Skeletal muscle satellite cell (primary cell): ENCODE data around the gene TTC5.
"Not testable (repeated sequence)": the region's sequence is repeated elsewhere in the genome, so short reads cannot be mapped to it uniquely, and the experiment has no call there.

Source experiments
- H3K27me3 ChIP-seq: 2 replicates; pipeline ENCODE4 v1.7.0; 2013; ENCODE audit warnings: low read length; ENCODE audit not compliant: control insufficient read depth, insufficient read depth
- H3K36me3 ChIP-seq: 2 replicates; pipeline ENCODE4 v1.7.0; 2013; ENCODE audit warnings: mild to moderate bottlenecking, control low read depth, low read length; ENCODE audit not compliant: insufficient read depth
- H3K4me1 ChIP-seq: 2 replicates; pipeline ENCODE4 v1.7.0; 2013; ENCODE audit warnings: low read length; ENCODE audit not compliant: control insufficient read depth, insufficient read depth
- H3K4me2 ChIP-seq: 2 replicates; pipeline ENCODE4 v1.7.0; 2013; ENCODE audit warnings: mild to moderate bottlenecking, low read length
- H3K4me3 ChIP-seq: 2 replicates; pipeline ENCODE4 v1.7.0; 2013; ENCODE audit warnings: low read length
- H3K9ac ChIP-seq: 2 replicates; pipeline ENCODE4 v1.7.0; 2013; ENCODE audit warnings: mild to moderate bottlenecking, low read depth, low read length, moderate library complexity
- H3K9me3 ChIP-seq: replicated peaks from 2 replicates; pipeline ENCODE4 v1.7.0; 2013; ENCODE audit warnings: mild to moderate bottlenecking, control low read depth, low read length

Gene TTC5

DNA sequence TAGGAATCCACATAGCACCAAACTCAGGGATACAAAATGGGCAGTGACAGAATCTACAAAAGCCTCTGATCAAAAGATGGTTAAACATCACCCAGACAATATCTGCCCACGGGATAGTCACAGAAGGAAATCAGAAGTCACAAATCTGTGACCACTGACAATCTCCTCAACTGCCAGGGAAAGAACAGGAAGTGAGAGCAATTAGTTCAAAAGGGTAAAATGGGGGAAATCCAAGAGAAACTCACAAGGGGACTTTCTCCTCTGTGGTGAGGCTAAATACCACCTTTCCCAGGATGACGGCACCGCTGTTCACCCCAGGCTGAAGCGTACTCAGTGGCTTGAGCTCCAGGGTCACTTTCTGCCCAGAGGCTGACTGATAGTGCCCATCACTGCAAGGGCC, 10.7 kb downstream of the TTC5 start:
- Histone ChIP-seq H3K4me3 (no peak overlapping the region), H3K4me1 (no peaks in the 10 kb centered on the region), H3K9me3 (no peaks in the 10 kb centered on the region), H3K9ac (no peak overlapping the region), H3K4me2 (no peak overlapping the region), H3K27me3 (no peaks in the 10 kb centered on the region), H3K36me3 (peaks cover 54% of the 10 kb centered on the region)

DNA sequence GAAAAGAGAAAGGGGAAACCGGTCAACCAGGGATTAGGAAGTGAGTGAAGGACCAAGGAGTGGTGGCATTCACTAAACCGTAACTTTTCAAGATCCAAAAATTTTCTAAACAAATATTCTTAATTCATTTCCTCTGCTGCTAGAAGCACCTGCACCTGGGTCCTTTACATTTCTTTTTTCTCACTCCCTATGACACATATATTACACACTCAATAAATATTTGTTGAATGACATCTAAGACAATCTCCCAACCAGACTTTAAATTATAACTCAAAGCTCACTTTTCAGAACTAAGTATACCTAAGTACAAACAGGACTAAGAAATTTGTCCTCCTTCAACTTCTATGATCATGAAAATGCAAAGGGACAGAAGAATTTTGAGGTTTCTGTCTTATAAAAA, 11.1 kb downstream of the TTC5 start:
- no peak overlapping the region for H3K9ac ChIP-seq
- no peak overlapping the region for H3K4me2 ChIP-seq
- H3K4me1 ChIP-seq, result no peaks in the 10 kb centered on the region
- no peaks in the 10 kb centered on the region for H3K27me3 ChIP-seq
- no peak overlapping the region for H3K4me3 ChIP-seq
- peaks cover 57% of the 10 kb centered on the region for H3K36me3 ChIP-seq
- no peaks in the 10 kb centered on the region for H3K9me3 ChIP-seq

DNA sequence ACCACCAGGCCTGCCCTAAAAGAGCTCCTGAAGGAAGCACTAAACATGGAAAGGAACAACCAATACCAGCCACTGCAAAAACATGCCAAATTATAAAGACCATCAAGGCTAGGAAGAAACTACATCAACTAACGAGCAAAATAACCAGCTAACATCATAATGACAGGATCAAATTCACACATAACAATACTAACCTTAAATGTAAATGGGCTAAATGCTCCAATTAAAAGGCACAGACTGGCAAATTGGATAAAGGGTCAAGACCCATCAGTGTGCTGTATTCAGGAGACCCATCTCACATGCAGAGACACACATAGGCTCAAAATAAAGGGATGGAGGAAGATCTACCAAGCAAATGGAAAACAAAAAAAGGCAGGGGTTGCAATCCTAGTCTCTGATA, 23.8 kb downstream of the TTC5 start:
- not testable (repeated sequence) for H3K9me3 ChIP-seq, H3K4me1 ChIP-seq, H3K4me2 ChIP-seq, H3K27me3 ChIP-seq, H3K4me3 ChIP-seq, H3K9ac ChIP-seq, H3K36me3 ChIP-seq

DNA sequence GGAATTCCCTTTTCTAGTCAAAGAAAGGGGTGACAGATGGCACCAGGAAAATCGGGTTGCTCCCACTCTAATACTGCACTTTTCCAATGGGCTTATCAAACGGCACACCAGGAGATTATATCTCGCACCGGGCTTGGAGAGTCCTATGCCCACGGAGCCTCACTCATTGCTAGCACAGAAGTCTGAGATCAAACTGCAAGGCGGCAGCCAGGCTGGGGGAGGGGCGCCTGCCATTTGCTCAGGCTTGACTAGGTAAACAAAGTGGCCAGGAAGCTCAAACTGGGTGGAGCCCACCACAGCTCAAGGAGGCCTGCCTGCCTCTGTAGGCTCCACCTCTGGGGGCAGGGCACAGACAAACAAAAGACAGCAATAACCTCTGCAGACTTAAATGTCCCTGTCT, 25.5 kb downstream of the TTC5 start:
- H3K4me2 ChIP-seq, H3K9me3 ChIP-seq, H3K4me3 ChIP-seq, H3K27me3 ChIP-seq, H3K36me3 ChIP-seq, H3K4me1 ChIP-seq, H3K9ac ChIP-seq: not testable (repeated sequence)

DNA sequence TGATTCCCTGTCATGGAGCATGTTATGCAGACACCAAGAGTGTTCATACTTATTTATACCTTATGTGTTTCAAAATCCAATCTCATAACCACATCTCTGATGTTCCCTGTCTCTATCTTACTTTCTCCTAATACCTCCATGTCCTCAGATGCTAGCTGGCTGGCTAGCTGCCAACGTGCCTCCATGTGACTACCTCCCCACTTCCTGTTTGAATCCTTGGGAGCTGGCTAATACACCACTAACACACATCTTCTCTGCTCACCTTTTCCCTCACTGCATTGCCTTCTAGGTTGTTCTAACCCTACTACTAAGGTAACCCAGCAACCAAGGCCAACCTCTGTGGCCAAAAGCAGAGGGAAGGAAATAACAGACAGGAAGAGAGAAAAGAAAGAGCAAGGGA, 27.3 kb downstream of the TTC5 start:
- no peak overlapping the region for H3K4me3 ChIP-seq
- no peak overlapping the region for H3K9ac ChIP-seq
- H3K36me3 ChIP-seq, result peaks cover 6% of the 10 kb centered on the region
- no peaks in the 10 kb centered on the region for H3K4me1 ChIP-seq
- peaks cover 2% of the 10 kb centered on the region for H3K9me3 ChIP-seq
- H3K4me2 ChIP-seq, result no peak overlapping the region
- no peaks in the 10 kb centered on the region for H3K27me3 ChIP-seq

DNA sequence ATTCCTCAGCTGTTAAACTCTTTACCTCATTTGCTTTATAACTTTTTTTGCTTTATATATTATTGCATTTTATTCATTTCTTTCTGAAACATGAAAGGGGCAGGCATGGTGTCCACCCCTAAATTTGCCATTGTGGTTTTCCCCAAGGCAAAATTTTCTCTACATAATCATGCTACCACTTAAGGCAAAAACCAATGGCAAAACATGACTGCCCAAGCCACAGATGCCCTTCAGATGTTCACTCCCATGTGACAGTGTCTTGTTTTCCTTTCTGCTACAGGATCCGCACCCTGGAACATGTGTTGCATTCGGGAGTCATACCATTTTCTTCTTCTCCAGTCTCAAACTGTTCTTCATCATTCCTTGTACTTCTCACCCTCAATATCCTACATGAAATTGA, 28.3 kb downstream of the TTC5 start:
- Histone ChIP-seq H3K9me3 (peaks cover 2% of the 10 kb centered on the region), H3K4me2 (no peak overlapping the region), H3K9ac (no peak overlapping the region), H3K36me3 (peaks cover 6% of the 10 kb centered on the region), H3K27me3 (no peaks in the 10 kb centered on the region), H3K4me1 (no peaks in the 10 kb centered on the region), H3K4me3 (no peak overlapping the region)

DNA sequence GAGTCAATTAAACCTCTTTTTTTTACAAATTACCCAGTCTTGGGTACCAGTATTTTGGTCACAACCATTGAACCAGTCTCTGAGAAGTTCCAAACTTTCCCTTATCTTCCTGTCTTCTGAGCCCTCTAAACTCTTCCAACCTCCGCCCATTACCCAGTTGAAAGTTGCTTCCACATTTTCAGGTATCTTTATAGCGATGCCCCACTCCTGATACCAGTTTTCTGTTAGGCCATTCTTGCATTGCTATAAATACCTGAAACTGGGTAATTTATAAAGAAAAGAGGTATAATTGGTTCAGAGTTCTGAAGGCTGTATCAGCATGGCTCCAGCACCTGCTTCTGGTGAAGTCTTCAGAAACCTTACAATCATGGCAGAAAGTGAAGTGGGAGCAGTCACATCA, 31.7 kb downstream of the TTC5 start:
- Histone ChIP-seq H3K27me3 (no peaks in the 10 kb centered on the region), H3K4me3 (no peak overlapping the region), H3K9ac (no peak overlapping the region), H3K4me2 (no peak overlapping the region), H3K9me3 (peaks cover 2% of the 10 kb centered on the region), H3K36me3 (peaks cover 3% of the 10 kb centered on the region), H3K4me1 (no peaks in the 10 kb centered on the region)

DNA sequence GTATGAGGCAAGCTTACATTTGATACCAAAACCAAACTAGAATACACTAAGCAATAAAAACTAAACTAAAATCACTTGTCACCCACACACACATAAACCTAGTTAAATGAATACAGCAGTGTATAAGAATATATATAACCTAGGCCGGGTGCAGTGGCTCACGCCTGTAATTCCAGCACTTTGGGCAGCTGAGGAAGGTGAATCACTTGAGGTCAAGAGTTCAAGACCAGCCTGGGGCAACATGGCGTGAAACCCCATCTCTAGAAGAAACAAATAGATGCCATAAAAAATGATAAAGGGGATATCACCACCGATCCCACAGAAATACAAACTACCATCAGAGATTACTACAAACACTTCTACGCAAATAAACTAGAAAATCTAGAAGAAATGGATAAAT, 41.4 kb downstream of the TTC5 start:
- not testable (repeated sequence) for H3K36me3 ChIP-seq, H3K4me3 ChIP-seq, H3K9me3 ChIP-seq, H3K27me3 ChIP-seq, H3K9ac ChIP-seq, H3K4me2 ChIP-seq
- peaks cover 10% of the 10 kb centered on the region for H3K4me1 ChIP-seq

DNA sequence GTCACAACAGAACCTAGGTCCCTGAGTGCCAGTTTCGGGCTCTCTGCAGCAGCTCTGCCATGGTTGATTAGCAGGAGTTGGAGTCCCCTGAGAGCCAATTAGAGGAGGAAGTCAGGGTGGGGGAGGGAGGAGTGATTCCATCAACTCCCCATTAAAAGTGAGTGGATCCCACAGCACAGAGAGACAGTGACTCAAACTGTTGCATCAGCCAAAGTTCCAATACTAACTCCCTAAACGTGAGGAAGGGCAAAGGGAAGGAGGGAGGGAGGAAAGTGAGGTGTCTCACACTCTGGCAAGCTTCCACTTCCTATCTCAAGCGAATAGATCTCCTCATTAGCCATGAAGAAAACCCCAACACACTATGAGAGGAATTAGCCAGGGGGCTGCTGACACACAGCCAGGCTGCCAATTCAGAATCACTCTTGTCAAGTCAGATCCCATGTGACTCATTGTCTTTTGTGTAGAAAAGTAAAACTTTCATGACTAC, 43.1 kb downstream of the TTC5 start:
- no peak overlapping the region for H3K9ac ChIP-seq

DNA sequence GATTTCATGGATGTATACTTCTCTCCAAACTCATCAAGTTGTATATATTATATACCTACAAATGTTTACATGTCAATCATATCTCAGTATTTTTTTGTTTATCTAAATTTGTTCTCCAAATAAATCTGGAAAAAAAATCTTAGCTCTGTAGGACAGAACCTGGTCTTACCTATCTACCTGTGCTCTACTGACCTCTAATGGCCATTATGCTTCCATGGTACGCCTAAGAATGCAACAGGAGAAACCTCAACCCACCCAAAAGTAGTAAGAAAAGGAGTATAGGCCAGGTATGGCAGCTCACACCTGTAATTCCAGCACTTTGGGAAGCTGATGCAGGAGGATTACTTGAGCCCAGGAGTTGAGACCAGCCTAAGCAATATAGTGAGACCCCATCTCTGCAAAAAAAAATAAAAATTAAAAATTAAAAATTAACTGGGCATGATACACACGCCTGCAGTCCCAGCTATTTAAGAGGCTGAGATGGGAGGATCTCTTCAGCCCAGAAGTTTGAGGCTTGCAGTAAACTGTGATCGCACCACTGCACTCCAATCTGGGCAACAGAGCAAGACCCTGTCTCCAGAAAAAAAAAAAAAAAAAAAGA, 58.0 kb downstream of the TTC5 start:
- H3K9ac ChIP-seq, result no peak overlapping the region
- H3K4me1 ChIP-seq, result no peaks in the 10 kb centered on the region
- H3K4me2 ChIP-seq, result no peak overlapping the region
- no peaks in the 10 kb centered on the region for H3K9me3 ChIP-seq
- no peaks in the 10 kb centered on the region for H3K36me3 ChIP-seq
- H3K4me3 ChIP-seq, result no peak overlapping the region
- H3K27me3 ChIP-seq, result no peaks in the 10 kb centered on the region

More for the DNA sequence above, 43.1 kb downstream of the TTC5 start:
- H3K27me3 ChIP-seq, result no peaks in the 10 kb centered on the region
- H3K4me3 ChIP-seq, result peak overlapping the region; percentile 37
- H3K4me2 ChIP-seq, result peak overlapping the region; percentile 43
- no peaks in the 10 kb centered on the region for H3K36me3 ChIP-seq
- no peaks in the 10 kb centered on the region for H3K9me3 ChIP-seq
- H3K4me1 ChIP-seq, result peaks cover 10% of the 10 kb centered on the region
